GM18909 (cell line): ENCODE results near the gene EBLN1.

ENCODE experiments used
- ATAC-seq: cut with Tn5 transposase; IDR thresholded peaks from one replicate; pipeline ENCODE4 v1.9.1; 2021; ENCODE audit warnings: mild to moderate bottlenecking; ENCODE audit not compliant: unreplicated experiment, poor library complexity

The EBLN1 gene

DNA sequence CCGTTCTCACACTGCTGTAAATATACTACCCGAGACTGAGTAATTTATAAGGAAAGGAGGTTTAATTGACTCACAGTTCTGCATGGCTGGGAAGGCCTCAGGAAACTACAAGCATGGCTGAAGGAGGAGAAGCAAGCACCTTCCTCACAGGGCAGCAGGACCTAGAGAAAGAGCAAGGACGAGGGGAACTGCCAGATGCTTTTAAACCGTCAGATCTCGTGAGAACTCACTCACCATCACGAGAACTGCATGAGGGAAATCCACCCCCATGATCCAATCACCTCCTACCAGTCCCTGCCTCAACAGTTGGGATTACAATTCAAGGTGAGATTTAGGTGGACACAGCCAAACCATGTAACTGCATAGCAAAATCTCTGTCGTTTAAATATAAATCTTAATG is at the start of gene EBLN1:
Gene EBLN1, minus strand, starts transcription at position 174 of the 400 bp plus-strand sequence. CDS start 8,032 bp downstream, outside the sequence.
- ATAC-seq: no peak

DNA sequence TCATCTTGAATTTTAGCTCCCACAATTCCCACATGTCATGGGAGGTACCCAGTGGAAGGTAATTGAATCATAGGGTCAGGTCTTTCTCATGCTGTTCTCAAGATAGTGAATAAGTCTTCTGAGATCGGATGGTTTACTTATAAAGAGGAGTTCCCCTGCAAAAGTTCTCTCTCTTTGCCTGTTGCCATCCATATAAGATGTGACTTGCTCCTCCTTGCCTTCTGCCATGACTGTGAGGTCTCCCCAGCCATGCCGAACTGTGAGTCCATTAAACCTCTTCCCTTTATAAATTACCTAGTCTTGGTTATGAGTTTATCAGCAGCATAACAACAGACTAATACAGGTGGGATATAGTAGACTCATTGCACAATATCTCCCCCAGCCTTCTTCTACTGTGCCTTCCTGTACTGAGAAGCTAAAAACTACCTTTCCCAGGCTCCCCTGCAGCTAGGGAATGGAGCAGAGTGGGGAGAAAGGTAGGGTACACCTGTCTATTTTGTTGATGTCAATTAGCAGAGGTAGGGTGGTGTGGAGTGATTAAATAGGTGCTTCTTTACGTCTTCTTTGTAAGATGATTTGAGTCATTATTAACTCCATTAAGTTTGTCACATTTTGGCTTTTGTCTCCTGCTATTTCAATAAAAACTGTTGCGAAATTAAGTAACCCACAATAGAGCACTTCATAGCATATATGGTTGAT is 48.2 kb upstream of the EBLN1 start:
- ATAC-seq: no peak

DNA sequence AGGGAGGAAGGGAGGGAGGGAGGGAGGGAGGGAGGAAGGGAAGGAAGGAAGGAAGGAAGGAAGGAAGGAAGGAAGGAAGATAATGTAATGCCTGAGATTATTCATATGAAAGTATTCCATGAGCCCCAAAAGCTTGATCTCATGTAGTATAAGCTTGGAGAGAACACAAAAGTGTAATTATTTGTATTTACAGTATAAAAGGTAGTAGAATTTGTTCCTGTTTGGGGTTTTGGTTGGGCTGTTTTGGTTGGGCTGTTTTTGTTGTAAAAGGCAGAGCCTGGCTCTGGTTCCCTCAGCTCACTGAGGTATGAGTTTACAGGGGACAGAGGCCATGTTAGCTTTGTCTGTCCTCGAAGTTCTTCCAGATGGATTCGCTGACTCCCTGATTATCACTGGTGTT is 45.3 kb upstream of the EBLN1 start:
- no peak for ATAC-seq

DNA sequence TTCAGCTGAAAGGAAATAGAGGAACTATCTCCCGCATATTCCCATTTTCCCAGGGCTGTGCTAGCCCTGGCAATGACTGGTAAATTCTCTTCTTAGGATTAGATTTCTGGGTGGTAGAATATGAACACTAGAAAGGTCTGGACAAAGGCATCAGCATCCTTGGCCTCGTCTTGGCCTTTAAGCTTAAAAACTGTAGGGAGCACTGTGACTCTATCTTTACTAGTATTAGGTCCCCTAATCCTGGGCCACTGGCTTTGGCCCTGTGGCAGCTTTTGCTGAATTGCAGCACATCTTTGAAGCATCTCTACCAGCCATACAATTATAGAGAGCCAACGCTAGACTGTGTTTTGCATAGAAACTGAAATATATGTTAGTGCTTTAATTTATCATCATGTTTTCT is 41.5 kb upstream of the EBLN1 start:
- no peak for ATAC-seq

DNA sequence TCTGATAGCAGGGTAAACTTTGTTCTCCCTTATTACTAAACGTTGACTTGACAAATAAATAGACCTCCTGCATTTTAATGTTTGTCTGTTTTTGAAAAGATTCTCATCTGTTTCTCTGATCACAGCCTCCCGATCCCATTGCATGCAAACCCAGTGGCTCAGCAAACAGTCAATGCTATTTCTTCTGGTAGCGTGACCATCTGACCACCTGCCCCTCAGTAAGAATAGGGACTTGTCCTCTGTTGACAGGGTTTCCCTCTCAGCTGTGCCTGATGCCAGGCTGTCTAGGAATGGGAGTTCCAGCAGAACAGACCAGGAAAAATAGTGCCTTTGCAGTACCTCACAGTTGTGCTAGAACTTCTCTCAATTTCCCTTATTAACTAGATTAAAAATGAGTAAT is 40.7 kb upstream of the EBLN1 start:
- ATAC-seq: no peak

DNA sequence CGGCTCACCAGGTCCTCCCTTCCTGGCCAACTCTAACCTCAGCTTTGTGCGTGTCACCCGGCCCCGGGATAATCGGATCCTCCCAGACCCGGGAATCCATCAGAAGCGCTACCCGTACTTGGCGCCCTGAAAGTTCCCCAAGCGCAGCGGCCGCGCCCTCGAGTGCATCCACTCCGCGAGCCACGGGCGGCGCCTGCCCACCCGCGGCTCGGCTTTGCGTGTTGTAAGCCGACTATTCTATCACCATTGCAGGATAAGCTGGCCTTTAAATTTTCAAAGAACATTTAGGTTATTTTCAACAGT is 35.7 kb upstream of the EBLN1 start:
- no peak for ATAC-seq

DNA sequence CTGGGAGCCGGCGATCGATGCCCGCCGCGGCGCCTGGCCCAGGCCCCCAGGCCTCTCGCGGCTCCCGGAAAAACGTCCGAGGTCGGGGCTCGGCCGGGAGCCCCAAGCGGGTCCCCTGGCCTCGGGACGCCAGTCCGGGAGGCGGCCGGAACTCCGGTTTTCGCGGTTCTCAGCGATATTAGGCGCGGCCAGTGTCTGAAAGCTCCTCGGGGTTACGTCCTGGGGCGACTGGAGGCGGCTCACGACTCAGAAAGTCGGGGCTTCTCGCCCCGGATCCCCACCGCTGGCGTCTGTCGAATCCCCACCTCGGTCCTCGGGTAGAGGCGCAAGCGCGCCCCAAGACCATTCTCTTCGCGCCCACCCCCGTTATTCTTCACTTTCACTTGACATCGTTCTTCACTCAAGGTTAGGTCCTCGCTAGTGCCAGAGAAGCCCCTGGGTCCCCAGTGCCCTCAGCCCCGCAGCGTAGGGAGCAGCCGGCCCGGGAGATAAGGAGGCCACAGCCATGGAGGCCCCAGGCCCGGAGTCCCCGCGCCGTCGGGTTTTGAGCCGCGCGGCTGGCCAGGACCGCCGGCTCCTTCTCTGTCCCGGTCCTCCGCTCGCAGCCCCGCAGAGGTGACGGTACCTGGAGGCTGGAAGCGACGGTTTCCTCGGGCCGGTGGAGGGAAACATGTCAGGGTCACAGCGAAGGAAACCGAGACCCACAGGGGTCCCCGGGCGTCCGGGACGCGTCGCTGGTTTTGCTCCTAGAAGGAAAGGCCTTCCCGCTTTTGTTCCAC is 35.2 kb upstream of the EBLN1 start:
- ATAC-seq: peak; percentile 40

DNA sequence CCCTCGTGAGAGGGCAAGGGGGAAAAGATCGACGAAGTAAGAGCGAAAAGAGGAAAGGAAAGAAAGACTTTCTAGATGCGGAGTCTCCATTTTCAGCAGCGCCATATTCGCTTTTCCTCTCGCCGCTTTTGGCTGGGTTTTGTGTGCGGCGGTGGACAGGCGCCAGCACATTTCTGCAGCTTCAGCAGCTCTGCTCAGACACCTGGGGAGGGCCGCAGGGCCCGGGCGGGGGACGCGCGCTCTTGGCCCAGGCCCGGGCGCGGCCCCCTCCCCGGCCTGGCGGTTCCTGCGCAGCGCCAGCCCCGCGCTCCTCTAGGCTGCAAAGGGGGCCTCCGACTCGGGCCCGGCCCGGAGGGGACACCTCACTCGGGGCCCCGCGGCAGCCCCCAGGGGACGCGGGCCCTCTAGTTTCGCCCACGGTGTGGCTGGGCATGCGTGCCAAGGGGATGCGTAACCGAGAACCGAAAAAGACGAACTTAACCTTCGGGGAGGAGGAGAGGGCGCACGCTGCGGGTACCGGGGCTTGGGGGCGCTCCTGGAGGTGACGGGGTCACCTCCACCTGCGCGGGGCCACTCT is 34.5 kb upstream of the EBLN1 start:
- peak; percentile 71 for ATAC-seq

DNA sequence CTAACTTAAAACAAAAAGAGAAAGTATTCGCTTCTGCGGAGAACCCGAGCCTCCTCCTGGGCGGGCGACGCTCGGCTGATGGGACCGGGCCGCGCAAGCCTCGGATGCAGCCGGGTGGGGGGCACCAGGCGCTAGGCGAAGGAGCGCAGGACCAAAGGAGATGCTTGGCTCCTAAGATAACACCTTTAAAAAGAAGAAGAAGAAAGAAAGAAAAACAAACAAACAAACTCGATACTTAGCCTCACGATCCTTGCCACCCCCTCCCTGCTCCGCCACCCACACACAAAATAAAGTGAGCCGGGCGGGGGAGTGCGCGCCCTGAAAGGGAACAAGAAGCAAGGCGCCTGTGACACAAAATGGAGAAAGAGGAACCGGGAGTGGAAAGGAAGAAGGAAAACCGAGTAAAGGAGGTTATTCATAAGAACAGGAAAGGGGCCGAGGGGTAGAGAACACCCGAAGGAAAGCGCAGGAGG is 34.0 kb upstream of the EBLN1 start:
- peak; percentile 48 for ATAC-seq

DNA sequence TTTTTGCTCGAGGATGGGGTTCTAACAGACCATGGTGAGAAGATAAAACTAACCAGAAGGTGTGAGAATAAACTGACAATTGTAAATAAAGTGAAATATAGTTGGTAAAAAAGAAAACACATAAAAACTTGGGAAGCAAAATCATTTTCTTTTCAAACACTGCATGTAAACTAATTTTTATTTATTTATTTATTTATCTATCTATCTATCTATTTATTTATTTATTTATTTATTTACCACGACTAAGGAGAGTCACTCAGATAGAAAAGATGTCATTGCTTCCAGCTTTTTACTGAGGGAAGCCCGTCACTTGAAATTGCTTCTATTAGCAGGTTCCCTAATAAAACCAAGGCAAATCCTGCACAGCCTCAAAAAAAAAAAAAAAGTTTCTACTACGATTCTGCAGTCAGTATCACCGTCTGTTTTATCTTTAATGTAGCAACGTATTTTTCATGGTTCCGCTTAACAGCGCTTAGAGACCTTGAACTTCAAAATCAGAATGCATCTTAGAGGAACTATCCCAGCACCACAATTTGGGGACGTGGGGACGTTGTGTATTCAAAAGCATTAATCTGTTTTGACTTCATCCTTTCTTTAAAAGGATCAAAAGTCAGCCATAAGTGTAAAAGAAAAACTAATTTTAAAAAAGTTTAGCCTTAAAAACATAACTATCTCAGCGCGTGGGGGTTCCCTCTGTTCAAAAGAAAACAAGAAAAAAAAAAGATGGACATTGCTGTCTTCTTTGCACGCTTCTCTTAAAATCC is 33.3 kb upstream of the EBLN1 start:
- no peak for ATAC-seq

DNA sequence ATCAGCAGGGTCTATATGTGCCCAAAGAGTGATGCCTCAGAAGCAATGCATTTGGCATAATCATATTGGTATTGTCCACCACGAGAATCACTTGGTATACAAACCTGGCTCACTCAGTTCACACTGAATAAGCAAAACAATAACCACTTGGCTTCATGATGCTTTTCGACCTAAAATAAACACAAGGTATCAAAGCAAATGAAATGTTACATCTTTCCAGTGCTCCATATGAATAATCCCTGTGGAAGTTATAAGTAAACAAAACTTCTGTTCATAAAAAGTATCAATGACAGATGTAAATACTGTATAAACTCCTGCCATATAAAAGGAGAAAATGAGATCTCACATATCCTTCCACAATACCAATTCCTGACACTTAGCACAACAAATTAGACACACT is 29.8 kb upstream of the EBLN1 start:
- no peak for ATAC-seq

DNA sequence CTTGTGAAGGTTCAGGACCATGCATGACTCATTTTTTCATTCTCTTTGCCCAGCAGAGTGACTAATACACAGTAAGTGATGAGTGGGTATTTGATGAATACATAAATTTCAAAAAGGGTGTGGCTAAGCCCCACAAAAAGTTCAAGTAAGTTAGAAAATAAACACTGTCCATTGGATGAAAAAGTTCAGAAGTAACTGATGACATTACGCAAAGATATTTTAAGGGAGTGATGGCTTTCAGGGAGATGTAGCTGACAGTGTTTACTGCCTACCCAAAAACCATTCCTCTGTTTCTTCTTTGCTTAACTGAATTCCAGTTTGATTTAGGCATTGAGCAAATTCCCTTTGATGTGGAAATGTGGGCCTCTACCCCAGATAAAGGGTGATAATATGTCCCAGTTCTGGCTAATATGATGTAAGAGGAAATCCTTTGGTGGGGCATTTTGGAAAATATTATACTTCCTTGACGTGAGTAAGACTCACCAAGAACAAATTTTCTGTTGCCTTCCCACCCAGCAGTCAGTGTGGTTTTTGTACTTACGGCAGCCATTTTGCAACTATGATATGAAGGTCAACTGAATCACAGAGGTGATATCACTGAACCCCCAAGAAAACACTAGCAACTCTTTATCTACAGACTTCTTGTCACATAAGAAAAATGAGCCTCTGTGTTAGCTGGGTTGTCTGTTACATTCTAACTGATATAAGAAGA is 29.0 kb upstream of the EBLN1 start:
- no peak for ATAC-seq

DNA sequence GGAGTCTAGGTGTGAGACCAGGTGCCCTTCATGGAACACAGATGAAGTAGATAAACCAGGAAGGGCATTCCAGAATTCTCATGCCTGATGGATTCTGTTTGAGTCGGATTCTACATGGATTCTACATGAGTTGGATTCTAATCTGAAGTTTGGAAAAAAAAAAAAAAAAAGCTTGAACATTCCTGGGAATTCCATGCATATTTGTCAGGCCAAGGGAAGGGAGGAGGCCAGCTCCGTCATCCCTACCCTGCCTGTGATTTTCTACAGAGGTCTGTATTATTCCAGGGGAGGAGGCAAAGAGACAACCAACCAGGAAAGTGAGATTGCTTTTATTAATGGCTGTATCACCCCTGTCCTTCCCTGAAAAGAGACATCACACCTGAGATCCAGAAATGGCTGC is 27.8 kb upstream of the EBLN1 start:
- ATAC-seq: no peak

DNA sequence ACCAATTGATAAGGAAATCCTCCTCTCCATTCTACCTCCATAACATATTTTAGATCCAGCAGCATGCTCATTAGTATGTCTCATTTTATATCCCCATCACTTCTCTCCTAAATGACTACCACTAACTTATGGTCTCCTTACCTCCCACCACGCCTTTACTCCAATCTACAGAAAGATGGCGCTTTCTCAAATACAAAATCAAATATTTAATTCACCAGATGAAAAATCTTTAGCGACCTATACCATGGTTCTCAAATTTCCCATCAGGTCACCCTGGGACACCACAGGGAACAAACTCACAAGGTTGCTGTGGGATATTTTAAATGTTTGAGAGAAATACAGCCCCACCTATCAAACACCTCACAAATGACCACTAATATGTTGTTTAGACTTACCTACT is 27.0 kb upstream of the EBLN1 start:
- no peak for ATAC-seq

DNA sequence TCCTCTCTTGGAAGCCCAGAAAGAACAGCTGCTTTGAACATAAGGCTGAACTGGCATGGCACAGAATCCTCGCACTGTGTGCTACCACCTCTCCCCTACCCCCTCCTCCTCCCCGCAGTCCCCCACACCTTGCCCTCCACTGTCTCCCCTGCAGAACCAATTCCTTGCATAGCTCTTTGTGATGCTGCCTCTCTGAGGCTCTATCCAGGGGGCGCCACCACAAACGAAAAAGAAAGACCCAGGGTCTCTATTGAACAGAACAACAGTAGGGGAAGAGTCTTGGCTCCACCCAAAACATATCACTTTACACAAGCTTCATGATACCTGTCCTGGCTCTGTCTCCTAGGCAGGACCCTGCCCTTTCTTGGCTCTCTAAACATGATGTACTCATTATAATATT is 26.2 kb upstream of the EBLN1 start:
- ATAC-seq: no peak

DNA sequence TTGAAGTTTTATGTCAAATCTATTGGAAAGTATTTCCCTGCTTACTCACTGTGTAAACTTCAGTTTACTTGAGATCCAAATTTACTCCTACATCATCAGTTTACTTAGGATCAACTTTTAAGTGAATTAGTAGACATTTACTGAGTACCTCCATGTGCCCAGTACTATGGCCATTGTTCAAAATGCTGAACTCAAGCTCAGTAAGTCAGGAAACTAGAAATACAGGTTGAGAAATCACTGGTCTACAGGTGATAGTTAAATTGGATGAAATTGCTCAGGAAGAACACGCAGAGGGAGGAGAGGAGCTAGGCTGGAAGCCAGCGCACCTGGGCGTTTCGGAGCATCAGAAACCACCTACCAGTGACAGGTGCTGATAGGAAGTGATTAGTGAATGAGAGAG is 25.5 kb upstream of the EBLN1 start:
- ATAC-seq: no peak

DNA sequence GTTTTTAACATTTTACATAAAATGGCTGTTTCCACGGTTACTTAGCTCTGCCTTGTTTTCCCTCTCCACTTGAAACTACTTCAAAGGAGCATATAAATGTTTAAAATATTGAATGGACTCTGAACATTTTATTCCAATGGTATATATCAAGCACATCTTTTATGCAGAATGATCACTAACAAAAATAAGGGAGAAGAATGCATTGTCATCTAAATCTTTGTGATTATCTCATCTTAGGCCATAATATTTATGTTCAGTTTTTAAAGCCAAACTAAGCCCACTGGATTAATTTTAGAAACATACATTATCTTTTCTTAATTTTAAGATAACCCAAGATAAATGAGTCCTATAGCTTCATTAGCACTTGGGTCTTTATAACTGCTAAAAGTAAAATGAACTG is 13.4 kb upstream of the EBLN1 start:
- ATAC-seq: no peak

DNA sequence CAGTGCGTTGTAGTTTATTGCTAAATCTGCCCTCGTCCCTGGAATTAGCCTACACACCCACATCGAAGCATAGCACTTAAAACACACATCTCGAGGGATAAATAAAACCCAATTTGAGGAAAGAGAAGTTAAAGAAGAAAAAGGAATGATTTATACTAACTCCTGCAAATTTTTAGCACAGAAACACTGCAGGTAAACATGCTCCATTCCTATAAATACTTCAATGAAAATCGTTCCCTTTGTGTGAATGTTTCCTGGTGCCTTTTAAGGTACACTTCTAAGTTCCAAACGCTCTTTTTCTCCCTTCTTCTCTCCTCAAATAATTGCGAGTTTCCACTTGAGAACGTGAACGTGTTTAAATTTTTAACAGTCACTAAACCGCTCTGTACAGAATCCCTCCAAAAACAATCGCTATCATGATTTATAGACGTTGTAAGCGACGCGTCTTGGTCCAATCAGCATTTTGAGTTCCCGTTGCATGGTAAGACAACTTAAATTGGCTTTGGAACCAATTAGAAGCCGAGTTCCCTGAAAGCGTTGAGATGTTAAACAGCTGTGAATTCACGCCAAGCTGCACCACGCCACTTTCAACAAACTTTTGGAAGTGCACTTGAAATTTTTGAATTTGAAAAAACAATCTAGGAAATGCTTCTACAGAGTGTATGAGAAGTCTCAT is 12.5 kb upstream of the EBLN1 start:
- no peak for ATAC-seq

DNA sequence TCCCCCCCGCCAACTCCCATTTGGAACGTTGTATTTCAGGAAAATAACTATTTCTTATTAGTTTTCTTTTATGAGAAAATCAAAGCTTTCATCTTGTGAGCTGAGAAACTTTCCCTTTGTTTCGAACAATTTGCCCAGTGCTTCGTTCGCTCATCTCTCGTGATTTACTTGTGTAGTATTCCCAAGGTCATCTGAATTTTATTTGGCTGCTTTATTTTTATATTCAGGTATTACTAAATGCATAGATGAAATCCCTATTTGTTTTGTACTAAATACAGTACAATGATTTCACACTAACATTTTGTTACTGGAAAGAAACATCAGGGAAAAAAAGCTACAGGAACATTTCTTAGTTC is 12.0 kb upstream of the EBLN1 start:
- ATAC-seq: no peak
